ENCODE measurements around the gene FBXL7. TPM values are rescaled to one million over a fixed set of nuclear protein-coding genes. Genes with fewer than 3 reads are reported as not detected.

The FBXL7 gene
- polyA plus RNA-seq, 4 donors = 0.22 to 4.2 (median 2.7) TPM

- Histone ChIP-seq H3K9me3 (ENCODE audit: control insufficient read depth in 2 of 2, insufficient read depth in 1 of 2, low read depth in 1 of 2, low read length in 1 of 2) (peaks cover 0 to 6% of the 10 kb centered on the region in 2 donors), H3K27me3 (ENCODE audit: control insufficient read depth in 3 of 3, insufficient read depth in 3 of 3, low read length in 3 of 3) (no peaks in the 10 kb centered on the region), H3K27ac (ENCODE audit: low read depth in 1 of 3, low read length in 2 of 3) (no peak overlapping the region), H3K36me3 (ENCODE audit: control insufficient read depth in 3 of 3, insufficient read depth in 2 of 3, low read depth in 1 of 3, low read length in 3 of 3) (no peaks in the 10 kb centered on the region), H3K4me1 (ENCODE audit: control insufficient read depth in 3 of 3, insufficient read depth in 2 of 3, low read depth in 1 of 3, low read length in 2 of 3) (no peaks in the 10 kb centered on the region), H3K4me3 (ENCODE audit: low read depth in 1 of 3, low read length in 3 of 3) (no peak overlapping the region)
- no peak for FAIRE-seq
- no peak for DNase-seq
Observed at GRCh38 chr5:15474143-15474719, 25.7 kb upstream of the FBXL7 start.

GRCh38 chr5:15475367-15475766, 24.6 kb upstream of the FBXL7 start:
- Histone ChIP-seq H3K4me3 (ENCODE audit: low read depth in 1 of 3, low read length in 3 of 3) (no peak overlapping the region), H3K36me3 (ENCODE audit: control insufficient read depth in 3 of 3, insufficient read depth in 2 of 3, low read depth in 1 of 3, low read length in 3 of 3) (no peaks in the 10 kb centered on the region), H3K27me3 (ENCODE audit: control insufficient read depth in 3 of 3, insufficient read depth in 3 of 3, low read length in 3 of 3) (no peaks in the 10 kb centered on the region), H3K9me3 (ENCODE audit: control insufficient read depth in 2 of 2, insufficient read depth in 1 of 2, low read depth in 1 of 2, low read length in 1 of 2) (no peaks in the 10 kb centered on the region), H3K27ac (ENCODE audit: low read depth in 1 of 3, low read length in 2 of 3) (no peak overlapping the region), H3K4me1 (ENCODE audit: control insufficient read depth in 3 of 3, insufficient read depth in 2 of 3, low read depth in 1 of 3, low read length in 2 of 3) (no peaks in the 10 kb centered on the region)
- DNase-seq (no peak), FAIRE-seq (no peak)
- 80 to 86% (median 85%) methylated on average over 7 of the region's 7 CpGs for WGBS, 3 donors

- WGBS, 3 donors = 86 to 89% (median 87%) methylated on average over 3 of the region's 3 CpGs
- H3K36me3 ChIP-seq (ENCODE audit: control insufficient read depth in 3 of 3, insufficient read depth in 2 of 3, low read depth in 1 of 3, low read length in 3 of 3) = no peaks in the 10 kb centered on the region
- no peaks in the 10 kb centered on the region for H3K4me1 ChIP-seq (ENCODE audit: control insufficient read depth in 3 of 3, insufficient read depth in 2 of 3, low read depth in 1 of 3, low read length in 2 of 3)
- no peaks in the 10 kb centered on the region for H3K27me3 ChIP-seq (ENCODE audit: control insufficient read depth in 3 of 3, insufficient read depth in 3 of 3, low read length in 3 of 3)
- no peak overlapping the region for H3K4me3 ChIP-seq (ENCODE audit: low read depth in 1 of 3, low read length in 3 of 3)
- no peak overlapping the region for H3K27ac ChIP-seq (ENCODE audit: low read depth in 1 of 3, low read length in 2 of 3)
- FAIRE-seq (no peak), DNase-seq (no peak)
- no peaks in the 10 kb centered on the region for H3K9me3 ChIP-seq (ENCODE audit: control insufficient read depth in 2 of 2, insufficient read depth in 1 of 2, low read depth in 1 of 2, low read length in 1 of 2)
Observed at GRCh38 chr5:15476977-15477376, 23.0 kb upstream of the FBXL7 start.

GRCh38 chr5:15480436-15480835, 19.5 kb upstream of the FBXL7 start:
- no peak for DNase-seq
- no peak for FAIRE-seq
- Histone ChIP-seq H3K9me3 (ENCODE audit: control insufficient read depth in 2 of 2, insufficient read depth in 1 of 2, low read depth in 1 of 2, low read length in 1 of 2) (no peaks in the 10 kb centered on the region), H3K27ac (ENCODE audit: low read depth in 1 of 3, low read length in 2 of 3) (no peak overlapping the region), H3K4me1 (ENCODE audit: control insufficient read depth in 3 of 3, insufficient read depth in 2 of 3, low read depth in 1 of 3, low read length in 2 of 3) (no peaks in the 10 kb centered on the region), H3K36me3 (ENCODE audit: control insufficient read depth in 3 of 3, insufficient read depth in 2 of 3, low read depth in 1 of 3, low read length in 3 of 3) (no peaks in the 10 kb centered on the region), H3K4me3 (ENCODE audit: low read depth in 1 of 3, low read length in 3 of 3) (no peak overlapping the region), H3K27me3 (ENCODE audit: control insufficient read depth in 3 of 3, insufficient read depth in 3 of 3, low read length in 3 of 3) (no peaks in the 10 kb centered on the region)
- WGBS, 3 donors = 55 to 67% (median 60%) methylated on average over 2 of the region's 2 CpGs

GRCh38 chr5:15483351-15484097, 16.5 kb upstream of the FBXL7 start:
- FAIRE-seq = no peak
- Histone ChIP-seq H3K27ac (ENCODE audit: low read depth in 1 of 3, low read length in 2 of 3) (no peak overlapping the region), H3K4me3 (ENCODE audit: low read depth in 1 of 3, low read length in 3 of 3) (no peak overlapping the region), H3K27me3 (ENCODE audit: control insufficient read depth in 3 of 3, insufficient read depth in 3 of 3, low read length in 3 of 3) (no peaks in the 10 kb centered on the region), H3K9me3 (ENCODE audit: control insufficient read depth in 2 of 2, insufficient read depth in 1 of 2, low read depth in 1 of 2, low read length in 1 of 2) (no peaks in the 10 kb centered on the region), H3K4me1 (ENCODE audit: control insufficient read depth in 3 of 3, insufficient read depth in 2 of 3, low read depth in 1 of 3, low read length in 2 of 3) (no peaks in the 10 kb centered on the region), H3K36me3 (ENCODE audit: control insufficient read depth in 3 of 3, insufficient read depth in 2 of 3, low read depth in 1 of 3, low read length in 3 of 3) (no peaks in the 10 kb centered on the region)
- DNase-seq = no peak
- WGBS, 3 donors = 37 to 56% (median 42%) methylated on average over 4 of the region's 4 CpGs

GRCh38 chr5:15487228-15487627, 12.8 kb upstream of the FBXL7 start:
- H3K27me3 ChIP-seq (ENCODE audit: control insufficient read depth in 3 of 3, insufficient read depth in 3 of 3, low read length in 3 of 3) = no peaks in the 10 kb centered on the region
- H3K27ac ChIP-seq (ENCODE audit: low read depth in 1 of 3, low read length in 2 of 3) = no peak overlapping the region
- H3K4me3 ChIP-seq (ENCODE audit: low read depth in 1 of 3, low read length in 3 of 3) = no peak overlapping the region
- H3K9me3 ChIP-seq (ENCODE audit: control insufficient read depth in 2 of 2, insufficient read depth in 1 of 2, low read depth in 1 of 2, low read length in 1 of 2) = no peaks in the 10 kb centered on the region
- no peaks in the 10 kb centered on the region for H3K4me1 ChIP-seq (ENCODE audit: control insufficient read depth in 3 of 3, insufficient read depth in 2 of 3, low read depth in 1 of 3, low read length in 2 of 3)
- no peaks in the 10 kb centered on the region for H3K36me3 ChIP-seq (ENCODE audit: control insufficient read depth in 3 of 3, insufficient read depth in 2 of 3, low read depth in 1 of 3, low read length in 3 of 3)
- FAIRE-seq (no peak), DNase-seq (no peak)
- 29 to 59% (median 39%) methylated on average over 2 of the region's 2 CpGs for WGBS, 3 donors

GRCh38 chr5:15489571-15490235, 10.3 kb upstream of the FBXL7 start:
- 55 to 71% (median 61%) methylated on average over 5 of the region's 5 CpGs for WGBS, 3 donors
- Histone ChIP-seq H3K27ac (ENCODE audit: low read depth in 1 of 3, low read length in 2 of 3) (no peak overlapping the region), H3K4me1 (ENCODE audit: control insufficient read depth in 3 of 3, insufficient read depth in 2 of 3, low read depth in 1 of 3, low read length in 2 of 3) (no peaks in the 10 kb centered on the region), H3K9me3 (ENCODE audit: control insufficient read depth in 2 of 2, insufficient read depth in 1 of 2, low read depth in 1 of 2, low read length in 1 of 2) (no peaks in the 10 kb centered on the region), H3K36me3 (ENCODE audit: control insufficient read depth in 3 of 3, insufficient read depth in 2 of 3, low read depth in 1 of 3, low read length in 3 of 3) (no peaks in the 10 kb centered on the region), H3K4me3 (ENCODE audit: low read depth in 1 of 3, low read length in 3 of 3) (no peak overlapping the region), H3K27me3 (ENCODE audit: control insufficient read depth in 3 of 3, insufficient read depth in 3 of 3, low read length in 3 of 3) (no peaks in the 10 kb centered on the region)
- FAIRE-seq (no peak), DNase-seq (no peak)

- no peak overlapping the region for H3K4me3 ChIP-seq (ENCODE audit: low read depth in 1 of 3, low read length in 3 of 3)
- FAIRE-seq (no peak), DNase-seq (no peak)
- H3K27me3 ChIP-seq (ENCODE audit: control insufficient read depth in 3 of 3, insufficient read depth in 3 of 3, low read length in 3 of 3) = no peaks in the 10 kb centered on the region
- H3K27ac ChIP-seq (ENCODE audit: low read depth in 1 of 3, low read length in 2 of 3) = no peak overlapping the region
- no peaks in the 10 kb centered on the region for H3K4me1 ChIP-seq (ENCODE audit: control insufficient read depth in 3 of 3, insufficient read depth in 2 of 3, low read depth in 1 of 3, low read length in 2 of 3)
- no peaks in the 10 kb centered on the region for H3K9me3 ChIP-seq (ENCODE audit: control insufficient read depth in 2 of 2, insufficient read depth in 1 of 2, low read depth in 1 of 2, low read length in 1 of 2)
- WGBS, 3 donors = 81 to 94% (median 82%) methylated on average over 1 of the region's 1 CpG
- H3K36me3 ChIP-seq (ENCODE audit: control insufficient read depth in 3 of 3, insufficient read depth in 2 of 3, low read depth in 1 of 3, low read length in 3 of 3) = no peaks in the 10 kb centered on the region
Observed at GRCh38 chr5:15492545-15492944, 7.4 kb upstream of the FBXL7 start.
